ENCODE measurements around the gene MTMR6.

Gene MTMR6

GRCh38 chr13:25276748-25277147, 10.5 kb downstream of the MTMR6 start:
- no peak for DNase-seq (ENCODE audit: low read depth)

- DNase-seq (ENCODE audit: low read depth): no peak
Measured at GRCh38 chr13:25268561-25268960, 18.7 kb downstream of the MTMR6 start.

GRCh38 chr13:25267715-25268114, 19.6 kb downstream of the MTMR6 start:
- DNase-seq (ENCODE audit: low read depth): no peak

- no peak for DNase-seq (ENCODE audit: low read depth)
Measured at GRCh38 chr13:25266706-25267105, 20.6 kb downstream of the MTMR6 start.

GRCh38 chr13:25262261-25262660, 25.0 kb downstream of the MTMR6 start:
- DNase-seq (ENCODE audit: low read depth): no peak

GRCh38 chr13:25253702-25254101, 33.6 kb downstream of the MTMR6 start:
- DNase-seq (ENCODE audit: low read depth): no peak

GRCh38 chr13:25252752-25253151, 34.5 kb downstream of the MTMR6 start:
- DNase-seq (ENCODE audit: low read depth): no peak

- no peak for DNase-seq (ENCODE audit: low read depth)
Measured at GRCh38 chr13:25252225-25252624, 35.1 kb downstream of the MTMR6 start.

- no peak for DNase-seq (ENCODE audit: low read depth)
Measured at GRCh38 chr13:25249001-25249543, 38.2 kb downstream of the MTMR6 start.

- DNase-seq (ENCODE audit: low read depth): no peak
Measured at GRCh38 chr13:25248071-25248470, 39.2 kb downstream of the MTMR6 start.

- no peak for DNase-seq (ENCODE audit: low read depth)
Measured at GRCh38 chr13:25247360-25247759, 39.9 kb downstream of the MTMR6 start.

GRCh38 chr13:25244123-25244522, 43.2 kb downstream of the MTMR6 start:
- no peak for DNase-seq (ENCODE audit: low read depth)

GRCh38 chr13:25242956-25243355, 44.3 kb downstream of the MTMR6 start:
- no peak for DNase-seq (ENCODE audit: low read depth)

GRCh38 chr13:25241007-25241406, 46.3 kb downstream of the MTMR6 start:
- DNase-seq (ENCODE audit: low read depth): no peak

- no peak for DNase-seq (ENCODE audit: low read depth)
Measured at GRCh38 chr13:25237083-25237482, 50.2 kb downstream of the MTMR6 start.

- DNase-seq (ENCODE audit: low read depth): no peak
Measured at GRCh38 chr13:25233861-25234260, 53.4 kb downstream of the MTMR6 start.

GRCh38 chr13:25232937-25233515, 54.3 kb downstream of the MTMR6 start:
- no peak for DNase-seq (ENCODE audit: low read depth)

GRCh38 chr13:25231517-25231916, 55.8 kb downstream of the MTMR6 start:
- DNase-seq (ENCODE audit: low read depth): no peak

- DNase-seq (ENCODE audit: low read depth): no peak
Measured at GRCh38 chr13:25227690-25228089, 59.6 kb downstream of the MTMR6 start.

- no peak for DNase-seq (ENCODE audit: low read depth)
Measured at GRCh38 chr13:25225970-25226369, 61.3 kb downstream of the MTMR6 start.

- no peak for DNase-seq (ENCODE audit: low read depth)
Measured at GRCh38 chr13:25224151-25224550, 63.1 kb downstream of the MTMR6 start.

- no peak for DNase-seq (ENCODE audit: low read depth)
Measured at GRCh38 chr13:25222740-25223139, 64.5 kb downstream of the MTMR6 start.

- no peak for DNase-seq (ENCODE audit: low read depth)
Measured at GRCh38 chr13:25218019-25218418, 69.3 kb downstream of the MTMR6 start.

Data from activated T-helper 1 cell treated with Interleukin-2 at 50 U/mL for 16 hours (primary cell).